Right lobe of liver (tissue), 4 donors: Measurements from ENCODE around the gene TMLHE.
"Not testable (repeated sequence)": the region's sequence is repeated elsewhere in the genome, so short reads cannot be mapped to it uniquely, and the experiment has no call there.

Experiments
- POLR2A ChIP-seq: fragments of 450-650 bp; IDR thresholded peaks from one replicate; pipeline ENCODE4 v1.6.1; 2017; ENCODE audit warnings: antibody characterized with exemption, mild to moderate bottlenecking
- TF ChIP-seq, protein P1 (sequence below), 4 donors: fragments of 200-600 bp in 3 of 4; fragments of 450-650 bp in 1 of 4; IDR thresholded peaks; one replicate each; pipeline versions ENCODE4 v1.5.1 to v1.8.0; 2016 to 2022; ENCODE audit warnings: antibody characterized with exemption in 4 of 4, mild to moderate bottlenecking in 2 of 4
- donor health status: DM: no; HTN: no; CAD: no.
- donor health status: DM: no; HTN: no; CAD: no.
- donor health status: DM: no; HTN: yes; CAD: no.

GRCh38 chrX:155491421-155491820, 121.3 kb downstream of the TMLHE start:
- TF ChIP-seq POLR2A, result not testable (repeated sequence)
- TF ChIP-seq, protein P1, sequence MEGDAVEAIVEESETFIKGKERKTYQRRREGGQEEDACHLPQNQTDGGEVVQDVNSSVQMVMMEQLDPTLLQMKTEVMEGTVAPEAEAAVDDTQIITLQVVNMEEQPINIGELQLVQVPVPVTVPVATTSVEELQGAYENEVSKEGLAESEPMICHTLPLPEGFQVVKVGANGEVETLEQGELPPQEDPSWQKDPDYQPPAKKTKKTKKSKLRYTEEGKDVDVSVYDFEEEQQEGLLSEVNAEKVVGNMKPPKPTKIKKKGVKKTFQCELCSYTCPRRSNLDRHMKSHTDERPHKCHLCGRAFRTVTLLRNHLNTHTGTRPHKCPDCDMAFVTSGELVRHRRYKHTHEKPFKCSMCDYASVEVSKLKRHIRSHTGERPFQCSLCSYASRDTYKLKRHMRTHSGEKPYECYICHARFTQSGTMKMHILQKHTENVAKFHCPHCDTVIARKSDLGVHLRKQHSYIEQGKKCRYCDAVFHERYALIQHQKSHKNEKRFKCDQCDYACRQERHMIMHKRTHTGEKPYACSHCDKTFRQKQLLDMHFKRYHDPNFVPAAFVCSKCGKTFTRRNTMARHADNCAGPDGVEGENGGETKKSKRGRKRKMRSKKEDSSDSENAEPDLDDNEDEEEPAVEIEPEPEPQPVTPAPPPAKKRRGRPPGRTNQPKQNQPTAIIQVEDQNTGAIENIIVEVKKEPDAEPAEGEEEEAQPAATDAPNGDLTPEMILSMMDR (IDR thresholded peaks at IDR 0.05), result not testable (repeated sequence)
